Neural progenitor cell (in vitro differentiated cells): Measurements from ENCODE around the gene AFF2. TPM values are rescaled to one million over a fixed set of nuclear protein-coding genes. Genes with fewer than 3 reads are reported as not detected.

Experiments
- DNase-seq: peaks from one replicate; pipeline ENCODE4 v3.0.0-alpha.2; 2016; ENCODE audit warnings: low spot score
- H2AFZ ChIP-seq: fragments of 200-600 bp; sonication (generic); replicated peaks from 2 replicates; pipeline ENCODE4 v1.6.1; 2016; ENCODE audit warnings: antibody characterized with exemption
- H3F3A ChIP-seq: fragments of 200-600 bp; sonication (generic); 2 replicates; pipeline ENCODE4 v1.6.1; 2016; ENCODE audit warnings: antibody characterized with exemption, low read depth
- H3K27ac ChIP-seq: fragments of 200-600 bp; sonication (generic); 2 replicates; pipeline ENCODE4 v1.5.1; 2016; ENCODE audit warnings: mild to moderate bottlenecking
- H3K27me3 ChIP-seq: fragments of 200-600 bp; sonication (generic); 2 replicates; pipeline ENCODE4 v1.6.1; 2016; ENCODE audit warnings: mild to moderate bottlenecking, moderate library complexity
- H3K36me3 ChIP-seq: fragments of 200-600 bp; sonication (generic); 2 replicates; pipeline ENCODE4 v1.5.1; 2016
- H3K4me1 ChIP-seq: fragments of 200-600 bp; sonication (generic); 2 replicates; pipeline ENCODE4 v1.6.1; 2016; ENCODE audit warnings: mixed run types
- H3K4me2 ChIP-seq: fragments of 200-600 bp; sonication (generic); 2 replicates; pipeline ENCODE4 v1.6.1; 2016
- H3K4me3 ChIP-seq: fragments of 200-600 bp; sonication (generic); 2 replicates; pipeline ENCODE4 v1.5.1; 2016
- H3K79me2 ChIP-seq: fragments of 200-600 bp; sonication (generic); 2 replicates; pipeline ENCODE4 v1.6.1; 2016; ENCODE audit warnings: low read depth
- H3K9ac ChIP-seq: fragments of 200-600 bp; sonication (generic); 2 replicates; pipeline ENCODE4 v1.6.1; 2016
- H3K9me3 ChIP-seq: fragments of 200-600 bp; sonication (generic); 2 replicates; pipeline ENCODE4 v1.5.1; 2016; ENCODE audit warnings: low read depth
- H4K20me1 ChIP-seq: fragments of 200-600 bp; sonication (generic); 2 replicates; pipeline ENCODE4 v1.6.1; 2016; ENCODE audit warnings: low read depth
- H3K27ac Mint-ChIP-seq: 3 replicates; pipeline ENCODE4 v1.8.0; 2021; ENCODE audit warnings: mixed read lengths
- H3K27me3 Mint-ChIP-seq: 2 replicates; pipeline ENCODE4 v1.8.0; 2022; ENCODE audit warnings: low read depth, mild to moderate bottlenecking, inconsistent platforms, moderate library complexity, mixed read lengths; ENCODE audit not compliant: insufficient read depth
- H3K36me3 Mint-ChIP-seq: 3 replicates; pipeline ENCODE4 v1.8.0; 2021; ENCODE audit warnings: mixed read lengths
- H3K4me1 Mint-ChIP-seq: 3 replicates; pipeline ENCODE4 v1.8.0; 2021; ENCODE audit warnings: mixed read lengths
- H3K4me3 Mint-ChIP-seq: 3 replicates; pipeline ENCODE4 v1.8.0; 2021; ENCODE audit warnings: mild to moderate bottlenecking, moderate library complexity, mixed read lengths
- H3K9me3 Mint-ChIP-seq: 3 replicates; pipeline ENCODE4 v1.8.0; 2020; ENCODE audit warnings: mixed read lengths
- CTCF ChIP-seq: fragments of 200-600 bp; sonication (generic); IDR thresholded peaks from 2 replicates; pipeline ENCODE4 v1.5.1; 2017; ENCODE audit warnings: antibody characterized with exemption, mild to moderate bottlenecking
- EZH2 ChIP-seq: fragments of 200-600 bp; sonication (generic); IDR thresholded peaks from 2 replicates; pipeline ENCODE4 v1.6.1; 2017; ENCODE audit warnings: antibody characterized with exemption, mild to moderate bottlenecking, moderate library complexity
- EZH2phosphoT487 ChIP-seq: fragments of 200-600 bp; sonication (generic); IDR thresholded peaks from 2 replicates; pipeline ENCODE4 v1.6.1; 2017; ENCODE audit warnings: antibody characterized with exemption
- total RNA-seq: library from RNA; depleted of rRNA; stranded (reverse); fragments of >200 nt; gene quantifications from 2 replicates; pipeline ENCODE4 v1.2.3, GENCODE V29; 2015; ENCODE audit warnings: low replicate concordance

AFF2 gene
- total RNA-seq, 1 donor from 2014 or later = 13.5 TPM

- no peaks in the 10 kb centered on the region for H3F3A ChIP-seq
- no peaks in the 10 kb centered on the region for H3K4me1 ChIP-seq
- H3K79me2 ChIP-seq = no peaks in the 10 kb centered on the region
- H3K4me3 ChIP-seq = no peak overlapping the region
- Mint-ChIP-seq H3K9me3 (peaks cover 3% of the 10 kb centered on the region), H3K4me1 (no peaks in the 10 kb centered on the region), H3K4me3 (no peak overlapping the region), H3K27ac (no peak overlapping the region), H3K36me3 (no peaks in the 10 kb centered on the region), H3K27me3 (no peaks in the 10 kb centered on the region)
- H3K27ac ChIP-seq = no peak overlapping the region
- H3K27me3 ChIP-seq = no peaks in the 10 kb centered on the region
- no peaks in the 10 kb centered on the region for H3K9me3 ChIP-seq
- H3K4me2 ChIP-seq = no peak overlapping the region
- no peak for DNase-seq
- H2AFZ ChIP-seq = no peak overlapping the region
- H3K9ac ChIP-seq = no peak overlapping the region
- no peaks in the 10 kb centered on the region for H4K20me1 ChIP-seq
- H3K36me3 ChIP-seq = no peaks in the 10 kb centered on the region
- no peak for TF ChIP-seq EZH2
- TF ChIP-seq CTCF = no peak
- no peak for TF ChIP-seq EZH2phosphoT487
Measured at GRCh38 chrX:148659481-148659880, 159.1 kb downstream of the AFF2 start.

GRCh38 chrX:148661035-148661434 is 160.6 kb downstream of the AFF2 start:
- Histone ChIP-seq H3K9ac (no peak overlapping the region), H3F3A (no peaks in the 10 kb centered on the region), H3K27ac (no peak overlapping the region), H3K79me2 (no peaks in the 10 kb centered on the region), H3K4me2 (no peak overlapping the region), H3K9me3 (no peaks in the 10 kb centered on the region), H3K36me3 (no peaks in the 10 kb centered on the region), H3K4me1 (no peaks in the 10 kb centered on the region), H2AFZ (no peak overlapping the region), H3K27me3 (no peaks in the 10 kb centered on the region), H3K4me3 (no peak overlapping the region), H4K20me1 (no peaks in the 10 kb centered on the region)
- TF ChIP-seq CTCF (no peak), EZH2phosphoT487 (no peak), EZH2 (no peak)
- no peak overlapping the region for H3K27ac Mint-ChIP-seq
- no peaks in the 10 kb centered on the region for H3K4me1 Mint-ChIP-seq
- H3K9me3 Mint-ChIP-seq = peaks cover 10% of the 10 kb centered on the region
- H3K27me3 Mint-ChIP-seq = no peaks in the 10 kb centered on the region
- H3K36me3 Mint-ChIP-seq = peaks cover 2% of the 10 kb centered on the region
- no peak for DNase-seq
- H3K4me3 Mint-ChIP-seq = no peak overlapping the region

- peaks cover 2% of the 10 kb centered on the region for H3K36me3 Mint-ChIP-seq
- peaks cover 12% of the 10 kb centered on the region for H3K9me3 Mint-ChIP-seq
- Histone ChIP-seq H4K20me1 (no peaks in the 10 kb centered on the region), H3K27ac (no peak overlapping the region), H3K4me1 (no peaks in the 10 kb centered on the region), H3F3A (no peaks in the 10 kb centered on the region), H2AFZ (no peak overlapping the region), H3K9me3 (no peaks in the 10 kb centered on the region), H3K79me2 (no peaks in the 10 kb centered on the region), H3K4me2 (no peak overlapping the region), H3K4me3 (no peak overlapping the region), H3K9ac (no peak overlapping the region), H3K36me3 (no peaks in the 10 kb centered on the region), H3K27me3 (no peaks in the 10 kb centered on the region)
- no peak overlapping the region for H3K4me3 Mint-ChIP-seq
- H3K27ac Mint-ChIP-seq = no peak overlapping the region
- no peaks in the 10 kb centered on the region for H3K4me1 Mint-ChIP-seq
- H3K27me3 Mint-ChIP-seq = no peaks in the 10 kb centered on the region
- DNase-seq = no peak
- TF ChIP-seq EZH2phosphoT487 (no peak), CTCF (no peak), EZH2 (no peak)
Measured at GRCh38 chrX:148662014-148662413, 161.6 kb downstream of the AFF2 start.
